Raji (cell line): Measurements from ENCODE around the gene SYNJ2BP.

Source experiments
- POLR2A ChIP-seq: IDR thresholded peaks from 2 replicates; pipeline ENCODE4 v1.6.1; 2011; ENCODE audit warnings: low read depth, low read length, control low read depth; ENCODE audit not compliant: insufficient read depth

The SYNJ2BP gene, protein sequence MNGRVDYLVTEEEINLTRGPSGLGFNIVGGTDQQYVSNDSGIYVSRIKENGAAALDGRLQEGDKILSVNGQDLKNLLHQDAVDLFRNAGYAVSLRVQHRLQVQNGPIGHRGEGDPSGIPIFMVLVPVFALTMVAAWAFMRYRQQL

DNA sequence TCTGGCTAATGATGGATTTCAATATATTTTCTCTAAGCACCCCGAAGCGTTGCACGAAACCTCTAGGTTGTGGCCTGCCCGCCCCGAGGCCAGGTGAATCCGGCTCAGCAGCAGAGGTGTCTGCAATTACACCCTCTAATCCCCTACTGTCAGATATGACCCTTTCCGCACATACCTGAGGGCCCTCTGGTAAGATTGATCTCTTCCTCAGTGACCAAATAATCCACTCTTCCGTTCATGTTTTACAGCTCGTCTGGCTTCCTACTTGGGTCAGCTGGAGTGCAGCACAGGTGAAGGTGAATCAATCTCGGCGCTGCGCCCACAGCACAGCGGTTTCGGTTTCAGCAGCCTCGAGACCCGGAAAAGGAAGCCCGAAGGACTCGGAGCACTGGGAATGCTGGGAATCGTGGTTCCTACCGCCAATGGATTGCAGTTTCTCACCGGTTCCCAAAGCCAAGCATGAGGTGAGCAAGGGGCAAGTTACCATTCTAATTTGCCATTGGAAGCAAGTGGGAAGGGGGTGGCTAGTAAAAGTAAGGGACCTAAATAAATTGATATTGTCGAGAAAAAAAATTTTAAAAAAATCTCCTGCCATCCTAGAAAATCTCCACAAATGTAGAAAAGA lies at the start of gene SYNJ2BP:
Gene SYNJ2BP, minus strand, starts transcription at position 366 of the 625 bp plus-strand sequence. Its CDS starts 127 bp downstream, at position 239.
- no peak for TF ChIP-seq POLR2A

DNA sequence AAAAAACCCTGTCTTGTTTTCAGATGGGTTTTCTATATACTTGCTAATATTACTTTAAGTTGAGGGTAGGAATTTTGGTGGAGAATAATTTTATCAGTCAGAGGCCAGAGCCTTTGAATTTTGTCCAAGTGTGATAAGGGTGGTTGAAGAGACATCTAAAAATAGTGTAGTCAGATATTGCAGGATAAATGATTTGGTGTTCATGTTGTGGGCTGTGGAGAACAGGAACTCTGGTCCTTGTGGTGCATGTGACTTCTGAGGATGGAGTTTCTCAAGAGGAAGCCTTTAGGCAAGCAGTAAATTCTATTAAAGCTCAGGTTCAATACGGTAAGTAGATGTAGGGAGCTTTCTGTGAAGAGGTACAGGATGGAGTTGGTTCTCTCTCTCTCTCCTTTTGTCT lies 37.8 kb upstream of the SYNJ2BP start:
- no peak for TF ChIP-seq POLR2A

DNA sequence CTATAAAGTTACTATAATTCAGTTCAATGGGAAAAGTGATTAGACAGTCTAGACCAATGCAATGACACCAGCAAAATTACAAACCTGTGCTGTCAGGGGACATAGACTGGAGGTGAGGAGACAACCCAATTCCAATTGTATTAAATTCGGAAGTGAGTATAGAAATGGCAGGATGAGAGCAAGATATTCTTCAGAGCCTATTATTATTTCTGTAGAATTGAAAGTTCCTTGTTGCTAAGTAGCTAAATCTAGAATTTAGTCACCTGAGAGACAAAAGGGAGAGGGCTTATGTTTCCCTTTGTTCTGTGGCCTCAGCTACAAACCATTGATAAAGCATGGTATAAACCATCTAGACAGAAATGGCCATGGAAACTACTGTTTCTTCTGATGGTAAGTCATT lies 35.0 kb upstream of the SYNJ2BP start, which contains the start of gene ADAM21:
Gene ADAM21, plus strand, starts transcription at position 301 of the 400 bp plus-strand sequence. CDS start 5,326 bp downstream, outside the sequence.
- TF ChIP-seq POLR2A = no peak

DNA sequence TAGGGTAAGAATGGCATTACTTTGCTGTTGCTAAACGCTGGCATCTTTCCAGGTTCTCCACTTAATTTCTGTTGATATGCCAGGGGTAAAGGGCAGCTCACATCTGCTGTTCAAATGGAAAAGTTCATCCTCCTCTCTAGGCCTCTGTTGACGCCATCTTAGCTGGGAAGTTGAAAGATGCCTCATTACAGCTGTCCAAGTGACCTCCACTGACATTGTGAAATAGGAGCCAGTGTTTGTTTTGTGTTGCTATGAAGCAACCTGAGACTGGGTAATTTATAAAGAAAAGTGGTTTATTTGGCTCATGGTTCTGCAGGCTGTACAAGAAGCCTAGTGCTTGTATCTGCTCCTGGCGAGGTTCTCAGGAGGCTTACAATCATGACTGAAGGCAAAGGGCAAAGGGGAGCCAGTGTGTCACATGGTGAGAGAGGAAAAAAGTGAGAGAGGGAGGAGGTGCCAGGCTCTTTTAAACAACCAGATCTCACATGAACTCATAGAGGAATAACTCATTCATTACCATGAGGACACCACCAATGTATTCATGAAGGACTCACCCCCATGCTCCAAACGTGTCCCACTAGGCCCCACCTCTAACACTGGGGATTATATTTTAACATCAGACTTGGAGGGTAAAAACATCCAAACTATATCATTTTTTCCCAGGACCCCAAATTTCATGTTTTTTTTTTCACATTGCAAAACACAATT lies 31.9 kb upstream of the SYNJ2BP start:
- no peak for TF ChIP-seq POLR2A

DNA sequence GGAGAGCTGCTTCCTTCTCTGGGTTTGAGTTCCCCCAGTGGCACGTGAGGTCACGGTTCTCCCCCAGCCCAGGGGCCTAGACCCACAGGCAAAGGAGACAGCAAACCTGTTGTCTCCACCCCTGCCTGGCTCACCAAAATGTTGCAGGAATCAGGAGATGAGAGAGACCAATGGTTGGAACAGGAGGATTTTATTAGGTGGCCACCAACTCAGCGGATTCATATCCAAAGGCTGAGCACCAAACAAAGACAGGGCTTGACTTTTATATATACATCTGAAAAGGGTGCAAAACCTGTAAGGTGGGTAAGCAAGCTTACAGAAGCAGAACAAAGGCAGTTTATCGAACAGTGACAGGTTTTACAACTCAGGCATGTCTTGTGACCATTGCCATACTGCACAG lies 25.9 kb upstream of the SYNJ2BP start:
- no peak for TF ChIP-seq POLR2A

DNA sequence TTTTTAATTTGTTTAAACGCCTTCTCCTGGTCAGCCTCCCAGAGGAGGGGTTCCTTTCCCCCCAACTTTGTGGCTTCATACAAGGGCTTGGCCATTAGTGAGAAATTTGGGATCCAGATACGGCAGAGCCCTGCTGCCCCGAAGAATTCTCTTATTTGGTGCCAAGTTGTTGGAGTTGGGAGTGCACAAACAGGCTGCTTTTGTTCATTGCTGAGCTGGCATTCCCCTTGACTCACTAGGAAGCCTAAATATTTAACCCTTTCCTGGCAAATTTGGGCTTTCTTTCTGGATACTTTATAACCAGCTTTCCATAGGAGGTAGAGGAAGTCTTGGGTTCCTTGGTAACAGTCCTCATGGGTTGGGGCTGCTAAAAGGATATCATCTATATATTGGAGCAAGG lies 24.8 kb upstream of the SYNJ2BP start:
- TF ChIP-seq POLR2A = no peak

DNA sequence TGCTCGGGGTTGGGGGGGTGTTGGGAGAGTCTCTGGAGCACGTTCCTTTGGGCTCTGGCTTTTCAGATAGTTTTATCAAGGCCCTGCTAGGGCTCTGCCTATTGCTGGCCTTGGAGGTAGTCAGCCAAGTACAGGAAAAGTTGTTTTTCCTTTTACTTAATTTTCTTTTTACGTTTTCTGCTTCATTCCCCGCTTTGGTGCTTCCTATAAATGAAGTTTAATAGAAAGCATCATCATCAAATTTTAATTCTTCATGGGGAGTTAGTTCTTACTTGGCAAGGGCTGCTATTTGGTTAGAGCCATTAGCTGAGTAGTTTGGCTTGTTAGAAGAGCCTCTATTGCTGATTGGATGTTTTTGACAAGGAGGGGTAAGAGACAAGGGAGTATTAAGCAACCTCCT lies 20.0 kb upstream of the SYNJ2BP start:
- TF ChIP-seq POLR2A = no peak

DNA sequence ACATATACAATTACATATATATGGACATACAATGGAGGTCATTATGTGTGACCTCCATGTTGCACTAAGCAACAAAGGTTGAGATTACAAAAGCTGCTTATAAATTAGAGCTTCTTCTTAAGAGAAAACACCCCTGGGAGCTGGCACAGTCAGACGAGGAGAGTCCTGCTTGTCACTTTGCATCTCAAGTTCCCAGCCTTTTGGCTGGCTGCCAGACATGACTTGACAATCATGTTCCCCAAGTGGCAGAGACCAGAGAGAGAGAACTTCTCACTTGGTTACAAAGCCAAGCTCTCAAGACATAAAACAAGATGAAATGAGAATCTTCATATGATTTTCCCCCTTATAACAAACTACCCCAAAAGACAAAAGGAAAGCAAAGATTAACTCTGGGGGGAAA lies 8.5 kb upstream of the SYNJ2BP start:
- no peak for TF ChIP-seq POLR2A

DNA sequence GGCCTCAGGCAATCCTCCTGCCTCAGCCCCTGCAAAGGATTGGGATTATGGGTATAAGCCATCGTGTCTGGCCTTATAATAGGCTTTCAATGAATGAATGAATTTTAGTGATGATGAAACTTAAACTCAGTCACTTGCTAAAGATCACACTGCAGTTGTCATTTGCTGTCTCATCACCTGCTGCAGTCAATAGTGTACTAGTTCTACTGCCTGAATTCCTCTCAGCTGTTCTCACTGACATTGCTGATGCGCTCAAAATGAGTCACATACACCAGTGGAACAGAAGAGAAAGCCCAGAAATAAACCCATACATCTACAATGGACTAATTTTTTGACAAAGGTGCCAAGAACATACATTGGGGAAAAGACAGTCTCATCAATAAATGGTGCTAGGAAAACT lies 5.6 kb upstream of the SYNJ2BP start:
- TF ChIP-seq POLR2A = no peak

DNA sequence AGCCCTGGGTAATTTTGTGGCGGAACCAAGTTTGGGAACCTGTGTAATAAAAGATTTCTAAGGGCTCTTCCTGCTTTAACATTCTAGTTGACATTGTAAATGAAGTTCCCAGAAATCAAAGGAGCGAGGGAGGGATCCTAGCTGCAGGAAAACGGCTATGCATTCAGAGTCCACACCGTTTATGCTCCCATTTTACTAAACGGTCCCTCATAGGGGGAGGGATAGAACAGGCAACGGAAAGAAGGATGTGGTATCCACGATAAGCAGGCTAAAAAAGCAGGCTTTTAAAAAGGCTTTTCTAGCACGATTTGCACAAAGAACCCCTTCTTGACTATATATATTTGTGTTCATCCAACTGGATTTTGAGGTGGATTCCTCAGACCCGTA lies 559 bp downstream of the SYNJ2BP start:
- TF ChIP-seq POLR2A = no peak

DNA sequence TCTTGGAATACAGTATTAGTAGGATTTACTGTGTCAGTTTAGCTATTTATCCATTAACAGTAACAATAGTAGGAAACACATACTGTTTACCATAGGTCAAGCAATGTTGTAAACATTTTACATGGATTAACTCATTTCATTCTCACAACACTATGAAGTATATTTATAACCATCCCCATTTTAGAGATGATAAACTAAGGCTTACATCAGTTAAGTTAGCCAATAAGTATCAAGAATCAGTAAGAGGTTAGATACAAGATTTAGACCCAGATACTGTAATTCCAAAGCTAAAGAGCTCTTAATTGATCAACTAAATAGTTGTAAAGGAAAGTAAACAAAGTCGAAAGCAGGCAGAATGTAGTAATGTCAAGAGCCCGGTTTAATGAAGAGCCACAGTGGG lies 1.1 kb downstream of the SYNJ2BP start:
- no peak for TF ChIP-seq POLR2A

DNA sequence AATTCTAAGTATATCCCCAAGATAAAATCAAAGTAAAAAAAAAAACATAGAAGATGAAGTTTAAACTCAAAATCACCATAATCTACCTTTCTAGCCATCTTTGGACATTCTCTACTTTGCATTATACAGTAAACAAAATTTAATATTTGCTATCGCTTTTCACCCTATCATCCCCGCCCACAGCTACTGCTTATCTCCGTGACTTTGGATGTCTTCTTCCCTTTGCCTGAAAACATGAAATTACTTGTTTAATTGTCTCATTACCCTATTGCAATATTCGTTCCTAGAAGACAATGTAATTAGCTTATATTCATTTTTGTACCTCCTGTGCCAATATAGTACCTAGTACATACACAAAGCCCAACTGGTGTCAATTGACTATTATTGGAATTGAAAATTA lies 9.3 kb downstream of the SYNJ2BP start:
- TF ChIP-seq POLR2A = no peak

DNA sequence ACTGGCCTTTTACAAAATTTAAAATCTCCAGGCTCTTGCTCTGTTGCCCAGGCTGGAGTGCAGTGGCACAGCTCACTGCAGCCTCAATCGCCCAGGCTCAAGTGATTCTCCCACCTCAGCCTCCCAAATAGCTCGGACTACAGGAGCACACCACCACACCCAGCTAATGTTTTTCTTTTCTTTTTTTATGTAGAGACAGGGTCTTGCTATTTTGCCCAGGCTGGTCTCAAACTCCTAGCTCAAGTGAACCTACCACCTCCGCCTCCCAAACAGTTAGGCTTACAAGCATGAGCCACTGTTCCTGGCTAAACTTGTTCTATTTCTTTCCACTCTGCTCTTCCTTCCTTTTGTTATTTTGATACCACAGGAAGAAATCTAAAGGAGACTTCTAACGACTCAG lies 15.2 kb downstream of the SYNJ2BP start:
- no peak for TF ChIP-seq POLR2A

DNA sequence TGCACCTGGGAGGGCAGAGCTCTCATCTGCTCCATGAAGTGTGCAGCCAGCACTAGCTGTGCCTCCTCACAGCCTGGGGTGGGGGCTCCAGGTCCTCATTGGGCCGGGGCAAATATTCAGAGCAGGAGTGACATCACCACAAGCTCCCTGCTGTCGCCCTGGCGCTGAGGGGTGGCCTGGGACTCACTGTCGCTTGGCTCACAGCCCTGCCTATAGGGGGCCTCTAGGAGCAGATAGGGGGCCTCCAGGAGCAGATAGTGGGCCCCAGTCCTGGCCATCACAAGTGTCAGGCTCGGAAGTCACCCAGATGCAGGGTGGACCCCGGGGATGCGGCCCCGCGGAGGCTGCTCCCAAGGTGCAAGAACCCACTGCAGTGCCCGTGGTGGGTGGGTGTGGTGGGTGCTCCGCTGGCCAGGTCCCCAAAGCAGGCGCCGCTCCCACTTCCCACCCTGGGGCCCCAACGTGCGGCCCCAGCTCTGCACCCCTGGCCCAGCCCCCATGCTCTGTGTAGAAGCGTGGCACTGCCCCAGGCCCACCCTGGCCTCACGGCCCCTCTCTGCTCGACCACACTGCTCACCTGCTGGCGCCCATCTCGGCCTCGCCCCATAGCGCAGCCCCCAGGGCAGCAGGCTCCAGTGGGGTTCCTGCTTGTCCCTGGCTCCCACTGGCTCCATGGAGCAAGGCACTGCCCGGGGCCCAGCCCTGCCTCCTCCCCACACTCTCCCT lies 18.0 kb downstream of the SYNJ2BP start:
- TF ChIP-seq POLR2A = no peak

DNA sequence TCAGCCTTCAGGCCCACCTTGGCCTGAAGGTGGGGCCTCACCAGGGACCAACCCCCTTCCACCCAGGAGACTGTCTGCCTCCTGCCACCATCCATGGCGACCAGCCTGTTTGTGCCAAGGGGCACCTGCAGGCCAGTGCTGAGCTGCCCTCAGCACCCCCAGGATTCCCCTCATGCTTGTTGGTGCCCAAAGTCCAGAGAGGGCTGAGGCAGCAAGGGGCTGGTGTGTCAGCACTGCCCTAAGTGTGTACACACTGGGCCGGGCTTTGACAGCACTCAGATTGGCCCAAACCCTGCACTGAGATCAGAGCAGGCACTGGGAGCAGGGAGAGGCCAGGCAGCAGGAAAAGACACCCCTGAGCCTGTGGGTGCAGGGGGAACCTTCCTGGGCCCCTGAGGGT lies 18.6 kb downstream of the SYNJ2BP start:
- TF ChIP-seq POLR2A = no peak

DNA sequence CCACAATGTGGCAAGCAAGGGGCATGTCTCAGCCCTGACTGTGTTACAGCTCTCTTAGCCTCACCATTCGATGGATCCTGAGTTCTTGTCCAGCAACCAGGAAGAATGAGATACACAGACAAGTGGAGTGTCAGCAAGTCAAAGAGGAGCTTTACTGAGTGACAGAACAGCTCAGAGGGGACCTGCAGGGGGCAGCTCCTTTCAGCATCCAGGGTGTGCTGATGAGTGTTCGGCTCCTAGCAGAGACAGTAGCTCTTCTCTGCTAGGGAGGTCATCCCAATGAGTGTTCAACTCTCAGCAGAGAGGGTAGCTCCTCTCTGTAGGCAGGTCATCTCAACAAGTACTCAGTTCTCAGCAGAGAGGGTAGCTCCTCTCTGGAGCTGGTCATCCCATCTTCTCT lies 19.1 kb downstream of the SYNJ2BP start:
- no peak for TF ChIP-seq POLR2A

DNA sequence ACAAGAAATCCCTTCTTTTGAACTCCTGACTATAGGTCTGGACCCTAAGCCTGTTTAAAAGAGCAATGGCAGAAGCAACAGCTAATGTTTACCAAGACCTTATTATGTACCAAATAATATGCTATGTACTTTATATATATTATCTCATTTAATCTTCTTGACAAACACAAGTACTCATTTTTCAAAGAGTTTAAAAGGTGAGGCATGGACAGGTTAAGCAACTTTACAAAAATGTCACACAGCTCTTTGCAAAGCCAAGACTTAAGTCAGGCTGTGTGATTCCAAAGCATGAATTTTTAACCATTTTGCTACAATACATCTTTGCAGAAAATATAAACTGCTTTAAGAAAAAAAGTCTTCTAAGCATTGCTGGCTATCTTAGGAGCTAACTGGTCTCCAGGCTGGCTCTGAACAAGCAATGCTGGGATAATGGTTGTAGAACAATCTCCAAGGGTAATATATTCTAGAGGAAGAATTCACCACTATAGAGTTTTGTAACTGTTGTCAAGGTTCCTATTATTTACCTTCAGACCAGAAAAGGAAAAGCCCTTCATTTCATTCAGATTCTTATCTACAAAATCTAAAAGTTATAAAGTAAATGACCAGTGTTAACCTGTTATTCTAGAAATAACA lies 22.1 kb downstream of the SYNJ2BP start:
- TF ChIP-seq POLR2A = no peak
